HG03064 (cell line): ENCODE data around the gene XCR1.
"Not testable (repeated sequence)": the region's sequence is repeated elsewhere in the genome, so short reads cannot be mapped to it uniquely, and the experiment has no call there.

ENCODE experiments used
- ATAC-seq: cut with Tn5 transposase; IDR thresholded peaks from one replicate; pipeline ENCODE4 v1.9.1; 2021; ENCODE audit warnings: low read depth; ENCODE audit not compliant: unreplicated experiment

Gene XCR1

GRCh38 chr3:46008058-46008457 lies 19.2 kb downstream of the XCR1 start:
- no peak for ATAC-seq

GRCh38 chr3:46007280-46007679 lies 20.0 kb downstream of the XCR1 start:
- no peak for ATAC-seq

GRCh38 chr3:46006238-46007032 lies 20.8 kb downstream of the XCR1 start:
- no peak for ATAC-seq

- not testable (repeated sequence) for ATAC-seq
Measured at GRCh38 chr3:46003706-46004105, 23.6 kb downstream of the XCR1 start.

- ATAC-seq: no peak
Measured at GRCh38 chr3:46001178-46001577, 26.1 kb downstream of the XCR1 start.

GRCh38 chr3:45997942-45998341 lies 29.3 kb downstream of the XCR1 start:
- ATAC-seq: no peak

GRCh38 chr3:45997499-45997898 lies 29.8 kb downstream of the XCR1 start:
- not testable (repeated sequence) for ATAC-seq

GRCh38 chr3:45995236-45996192 lies 31.8 kb downstream of the XCR1 start, which contains the start of gene FYCO1:
TSS of gene FYCO1 (minus strand) at chr3:45995824. CDS start at chr3:45984910, 10,914 bp downstream.
- ATAC-seq: peak; percentile 84

GRCh38 chr3:45994419-45995235 lies 32.7 kb downstream of the XCR1 start:
- ATAC-seq: peak; percentile 14

GRCh38 chr3:45993421-45994027 lies 33.8 kb downstream of the XCR1 start:
- ATAC-seq: no peak

- no peak for ATAC-seq
Measured at GRCh38 chr3:45992821-45993221, 34.5 kb downstream of the XCR1 start.

GRCh38 chr3:45992133-45992729 lies 35.1 kb downstream of the XCR1 start:
- no peak for ATAC-seq

- ATAC-seq: no peak
Measured at GRCh38 chr3:45991341-45991740, 35.9 kb downstream of the XCR1 start.

GRCh38 chr3:45990181-45990580 lies 37.1 kb downstream of the XCR1 start:
- no peak for ATAC-seq

GRCh38 chr3:45988804-45989203 lies 38.5 kb downstream of the XCR1 start:
- ATAC-seq: no peak

- ATAC-seq: no peak
Measured at GRCh38 chr3:45988362-45988761, 38.9 kb downstream of the XCR1 start.

- no peak for ATAC-seq
Measured at GRCh38 chr3:45987368-45988291, 39.7 kb downstream of the XCR1 start.

- ATAC-seq: no peak
Measured at GRCh38 chr3:45986303-45986982, 40.8 kb downstream of the XCR1 start.
